Stimulated activated naive CD4-positive, alpha-beta T cell (primary cell): ENCODE results near the gene OCA2.
"Not testable (repeated sequence)": the region's sequence is repeated elsewhere in the genome, so short reads cannot be mapped to it uniquely, and the experiment has no call there.

Experiments
- DNase-seq, 6 experiments: peaks; one replicate each; lab custom pipeline; 2025; lab: John Stamatoyannopoulos, UW

OCA2 gene

GRCh38 chr15:28098766-28099554 lies at the start of gene OCA2:
TSS of gene OCA2 (minus strand) at chr15:28099315. CDS start at chr15:28081874, 17,441 bp downstream.
- peak; percentile 11 to 68 (median 63) for DNase-seq

- no peak for DNase-seq
These were observed 48.7 kb upstream of the OCA2 start for GRCh38 chr15:28147801-28148200.

GRCh38 chr15:28145419-28145818 lies 46.3 kb upstream of the OCA2 start:
- DNase-seq = peak in 1 of 6 experiments; percentile 27

- no peak for DNase-seq
These were observed 40.9 kb upstream of the OCA2 start for GRCh38 chr15:28140062-28140461.

- peak in 1 of 6 experiments; percentile 24 for DNase-seq
These were observed 38.4 kb upstream of the OCA2 start for GRCh38 chr15:28137408-28138039.

- DNase-seq = peak in 2 of 6 experiments; percentile 10 to 51
These were observed 37.3 kb upstream of the OCA2 start for GRCh38 chr15:28136236-28136904.

GRCh38 chr15:28133281-28133680 lies 34.2 kb upstream of the OCA2 start:
- no peak for DNase-seq

- no peak for DNase-seq
These were observed 33.6 kb upstream of the OCA2 start for GRCh38 chr15:28132524-28133275.

- no peak for DNase-seq
These were observed 32.8 kb upstream of the OCA2 start for GRCh38 chr15:28131946-28132345.

GRCh38 chr15:28131400-28131799 lies 32.3 kb upstream of the OCA2 start:
- DNase-seq = no peak

GRCh38 chr15:28130651-28131050 lies 31.5 kb upstream of the OCA2 start:
- DNase-seq = no peak

GRCh38 chr15:28129231-28129848 lies 30.2 kb upstream of the OCA2 start:
- DNase-seq = no peak

- no peak for DNase-seq
These were observed 28.9 kb upstream of the OCA2 start for GRCh38 chr15:28128031-28128430.

- DNase-seq = no peak
These were observed 27.9 kb upstream of the OCA2 start for GRCh38 chr15:28127036-28127435.

- DNase-seq = peak in 2 of 6 experiments; percentile 46 to 54
These were observed 26.8 kb upstream of the OCA2 start for GRCh38 chr15:28125673-28126651.

GRCh38 chr15:28124841-28125240 lies 25.7 kb upstream of the OCA2 start:
- DNase-seq = no peak

- DNase-seq = peak in 2 of 6 experiments; percentile 24 to 28
These were observed 24.4 kb upstream of the OCA2 start for GRCh38 chr15:28123408-28124023.

GRCh38 chr15:28122038-28122949 lies 23.2 kb upstream of the OCA2 start:
- DNase-seq = no peak

GRCh38 chr15:28121577-28121976 lies 22.5 kb upstream of the OCA2 start:
- DNase-seq = not testable (repeated sequence)
